GM12878 (cell line): ENCODE measurements around the gene SPDYE4. TPM values are rescaled to one million over a fixed set of nuclear protein-coding genes. Genes with fewer than 3 reads are reported as not detected.

ENCODE experiments used
- ATF2 ChIP-seq: IDR thresholded peaks from 2 replicates; pipeline ENCODE4 v1.6.1; 2012; ENCODE audit warnings: low read length, inconsistent platforms
- BHLHE40 ChIP-seq, 2 experiments: fragments of 450-650 bp in 1 of 2; IDR thresholded peaks; 2 replicates each; pipeline ENCODE4 v1.6.1; 2011 to 2017; ENCODE audit warnings: low read depth in 2 of 2, borderline replicate concordance in 1 of 2, improper control_type of control experiment in 1 of 2, low read length in 1 of 2, mild to moderate bottlenecking in 1 of 2
- CHD2 ChIP-seq: IDR thresholded peaks from 2 replicates; pipeline ENCODE4 v1.6.1; 2011; ENCODE audit warnings: low read depth, low read length, improper control_type of control experiment, borderline replicate concordance
- CUX1 ChIP-seq: IDR thresholded peaks from 2 replicates; pipeline ENCODE4 v1.6.1; 2012; ENCODE audit warnings: improper control_type of control experiment, low read depth, low read length; ENCODE audit not compliant: insufficient replicate concordance
- ELK1 ChIP-seq: IDR thresholded peaks from 2 replicates; pipeline ENCODE4 v1.6.1; 2012; ENCODE audit warnings: low read depth, low read length, improper control_type of control experiment
- FOXM1 ChIP-seq: IDR thresholded peaks from 2 replicates; pipeline ENCODE4 v1.6.1; 2012; ENCODE audit warnings: low read depth, mild to moderate bottlenecking, inconsistent platforms, low read length, moderate library complexity
- GABPA ChIP-seq: IDR thresholded peaks from 2 replicates; pipeline ENCODE4 v1.6.1; 2014; ENCODE audit warnings: antibody characterized with exemption, low read depth, mild to moderate bottlenecking, inconsistent platforms
- IRF3 ChIP-seq: fragments of 450-650 bp; IDR thresholded peaks from 2 replicates; pipeline ENCODE4 v1.6.1; 2014; ENCODE audit warnings: mild to moderate bottlenecking
- MTA2 ChIP-seq: fragments of 450-650 bp; IDR thresholded peaks from 2 replicates; pipeline ENCODE4 v1.6.1; 2016; ENCODE audit warnings: low read depth, mild to moderate bottlenecking, moderate library complexity
- MXI1 ChIP-seq: fragments of 150-350 bp; IDR thresholded peaks from 2 replicates; pipeline ENCODE4 v1.6.1; 2011; ENCODE audit warnings: low read depth, mild to moderate bottlenecking, inconsistent platforms, low read length, improper control_type of control experiment
- NFYB ChIP-seq: IDR thresholded peaks from 2 replicates; pipeline ENCODE4 v1.6.1; 2011; ENCODE audit warnings: low read depth, mild to moderate bottlenecking, low read length, improper control_type of control experiment, moderate library complexity; ENCODE audit not compliant: insufficient read depth
- SKIL ChIP-seq: fragments of 450-650 bp; IDR thresholded peaks from 2 replicates; pipeline ENCODE4 v1.6.1; 2017; ENCODE audit warnings: mild to moderate bottlenecking, low read depth, inconsistent platforms; ENCODE audit not compliant: poor library complexity, severe bottlenecking
- SP1 ChIP-seq: IDR thresholded peaks from one replicate; pipeline ENCODE4 v1.6.1; 2011; ENCODE audit warnings: low read depth, low read length
- SPI1 ChIP-seq: IDR thresholded peaks from 2 replicates; pipeline ENCODE4 v1.6.1; 2011; ENCODE audit warnings: low read depth, mild to moderate bottlenecking, low read length, moderate library complexity, borderline replicate concordance; ENCODE audit not compliant: insufficient read depth
- USF1 ChIP-seq: IDR thresholded peaks from 2 replicates; pipeline ENCODE4 v1.6.1; 2011; ENCODE audit warnings: borderline replicate concordance, low read depth, mild to moderate bottlenecking, moderate library complexity, mixed read lengths, low read length; ENCODE audit not compliant: insufficient read depth; ENCODE audit errors: extremely low read length
- ZNF384 ChIP-seq: IDR thresholded peaks from 2 replicates; pipeline ENCODE4 v1.6.1; 2012; ENCODE audit warnings: low read depth, mild to moderate bottlenecking, low read length, improper control_type of control experiment, borderline replicate concordance
- polyA plus RNA-seq, 11 experiments: library from polyadenylated mRNA; depleted of rRNA in 4 of 11; unstranded in 6 of 11; stranded (reverse) in 5 of 11; fragments of >200 nt; fragmentation: Nextera tagmentation in 4 of 11; fragmentation: Illumina TruSeq in 1 of 11; extraction: Ambion mirVana in 4 of 11; extraction: Trizol in 1 of 11; gene quantifications; 1 replicate in 1 of 11; 2 replicates in 10 of 11; pipeline versions ENCODE4 v1.2.1 to v1.2.3, GENCODE V29; 2011 to 2016; ENCODE audit warnings: inconsistent platforms in 2 of 11, missing spikeins in 2 of 11, low read depth in 1 of 11
- total RNA-seq, 4 experiments: library from RNA; depleted of rRNA in 3 of 4; stranded (reverse); fragments of >200 nt in 3 of 4; fragmentation: Illumina TruSeq in 1 of 4; extraction: Trizol in 1 of 4; gene quantifications; 2 replicates each; pipeline versions ENCODE4 v1.2.1 to v1.2.3, GENCODE V29; 2013 to 2021

The SPDYE4 gene
- total and polyA plus RNA-seq, 10 of the 15 experiments (the other 5 are each of a cell fraction or from before 2014, with no cell fraction given) = 0.07 to 0.18 TPM; not detected in 8

GRCh38 chr17:8806926-8807550 is 48.7 kb upstream of the SPDYE4 start (continued):
- TF ChIP-seq USF1 = no peak
- TF ChIP-seq SP1 = peak; percentile 81
- TF ChIP-seq NFYB = peak; percentile 82
- no peak for TF ChIP-seq ZNF384
- TF ChIP-seq CHD2 = peak; percentile 53; the same call in 1 of the 2 replicates
- no peak for TF ChIP-seq MXI1
- peak; percentile 88 for TF ChIP-seq MTA2
- peak; percentile 64; the same call in 1 of the 2 replicates for TF ChIP-seq FOXM1
- TF ChIP-seq ELK1 = no peak
- no peak for TF ChIP-seq SKIL
- peak; percentile 82 for TF ChIP-seq GABPA
- TF ChIP-seq CUX1 = no peak
- TF ChIP-seq ATF2 = no peak; the same call in none of the 2 replicates
- 0 out of 4 replicates have a peak, but pooled peaks of 1 of the 2 experiments have one; percentile 8 for TF ChIP-seq BHLHE40 (IDR thresholded peaks at IDR 0.05; ENCODE audit: borderline replicate concordance in 1 of 2, low read depth in 2 of 2, low read length in 1 of 2)
- peak; percentile 95 for TF ChIP-seq SPI1
- no peak for TF ChIP-seq IRF3
